Measurements from ENCODE around the gene THOP1.

THOP1 gene

DNA sequence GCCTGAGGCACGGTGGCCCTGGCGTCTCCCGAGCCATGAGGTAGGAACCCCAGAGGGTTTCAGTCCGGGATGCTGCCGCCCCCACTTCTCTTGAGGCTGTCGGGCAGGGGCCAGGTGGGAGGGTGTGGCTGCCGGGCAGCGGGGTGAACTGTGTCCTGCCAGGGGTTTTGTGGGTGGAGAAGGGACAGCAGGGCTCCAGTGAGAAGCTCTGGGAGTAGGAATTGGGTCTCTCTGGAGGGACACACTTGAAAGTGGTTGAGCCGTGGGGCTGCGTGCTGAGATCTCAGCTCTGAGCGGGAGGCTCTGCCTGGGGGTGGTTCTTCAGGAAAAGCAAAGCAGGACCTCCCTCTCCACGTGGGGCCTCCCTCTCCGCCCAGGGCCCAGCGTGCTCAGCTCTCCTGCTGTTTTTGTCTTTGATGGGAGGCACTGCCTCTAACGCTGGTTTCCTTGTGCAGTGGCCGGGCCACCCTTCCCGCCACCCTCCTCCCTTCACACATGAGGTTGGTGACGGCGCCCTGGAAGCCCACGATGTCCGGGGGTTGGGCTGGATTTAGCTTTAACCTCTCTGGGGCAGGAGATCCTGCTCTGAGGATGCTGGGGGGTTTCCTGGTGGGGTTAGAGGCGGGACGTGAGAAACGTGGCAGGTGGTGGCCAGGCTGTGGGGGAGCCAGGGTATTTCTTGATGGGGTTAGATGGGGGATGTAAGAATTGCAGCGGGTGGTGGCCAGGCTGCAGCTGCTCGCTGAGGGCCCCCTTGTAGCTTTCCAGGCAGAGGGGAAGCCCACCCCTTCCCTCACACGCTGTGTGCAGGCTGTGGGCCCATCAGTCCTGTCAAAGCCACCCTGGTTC lies 19.1 kb downstream of the THOP1 start:
- no peak overlapping the region for H3K4me3 Mint-ChIP-seq
- H3K27ac Mint-ChIP-seq (ENCODE audit: low read depth), result peak overlapping the region; percentile 80
- peaks cover 6% of the 10 kb centered on the region for H3K4me1 Mint-ChIP-seq
- ATAC-seq (replicated peaks; ENCODE audit: extremely low read depth, poor library complexity, severe bottlenecking) (no peak), DNase-seq (ENCODE audit: low spot score in 2 of 2) (no peak)
- no peaks in the 10 kb centered on the region for H3K9me3 Mint-ChIP-seq
- H3K36me3 Mint-ChIP-seq (ENCODE audit: insufficient read depth), result peaks cover 4% of the 10 kb centered on the region
- H3K27me3 Mint-ChIP-seq, result no peaks in the 10 kb centered on the region

DNA sequence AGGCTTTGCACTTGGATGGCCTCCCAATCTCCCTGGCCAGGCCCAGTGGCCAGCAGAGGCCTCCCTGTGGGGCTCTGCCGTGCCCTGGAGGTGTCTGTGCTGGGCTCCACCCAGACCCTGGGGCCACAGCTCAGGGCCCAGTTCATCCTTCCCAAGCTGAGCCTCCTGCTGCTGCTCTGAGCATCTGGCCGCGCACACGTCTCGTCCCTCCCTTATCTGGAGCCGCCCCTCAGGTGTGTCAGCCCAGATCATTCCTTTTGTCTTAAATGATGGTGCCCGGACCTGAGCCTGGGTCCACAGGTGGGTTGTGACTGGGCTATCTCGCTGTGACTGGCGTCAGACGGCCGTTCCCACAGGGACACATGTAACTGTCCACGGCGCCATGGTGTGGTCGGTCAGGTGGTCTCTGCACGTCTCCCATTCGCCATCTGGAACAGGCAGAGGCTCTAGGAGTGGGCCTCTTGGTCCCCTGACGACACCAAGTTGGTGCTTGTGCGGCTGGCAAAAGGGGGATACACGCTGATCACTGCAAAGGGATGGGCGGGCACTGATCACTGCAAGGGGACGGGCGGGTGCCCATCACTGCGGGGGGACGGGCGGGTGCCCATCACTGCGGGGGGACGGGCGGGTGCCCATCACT lies 20.1 kb downstream of the THOP1 start:
- Mint-ChIP-seq H3K27ac (ENCODE audit: low read depth) (no peak overlapping the region), H3K36me3 (ENCODE audit: insufficient read depth) (peaks cover 1% of the 10 kb centered on the region)

DNA sequence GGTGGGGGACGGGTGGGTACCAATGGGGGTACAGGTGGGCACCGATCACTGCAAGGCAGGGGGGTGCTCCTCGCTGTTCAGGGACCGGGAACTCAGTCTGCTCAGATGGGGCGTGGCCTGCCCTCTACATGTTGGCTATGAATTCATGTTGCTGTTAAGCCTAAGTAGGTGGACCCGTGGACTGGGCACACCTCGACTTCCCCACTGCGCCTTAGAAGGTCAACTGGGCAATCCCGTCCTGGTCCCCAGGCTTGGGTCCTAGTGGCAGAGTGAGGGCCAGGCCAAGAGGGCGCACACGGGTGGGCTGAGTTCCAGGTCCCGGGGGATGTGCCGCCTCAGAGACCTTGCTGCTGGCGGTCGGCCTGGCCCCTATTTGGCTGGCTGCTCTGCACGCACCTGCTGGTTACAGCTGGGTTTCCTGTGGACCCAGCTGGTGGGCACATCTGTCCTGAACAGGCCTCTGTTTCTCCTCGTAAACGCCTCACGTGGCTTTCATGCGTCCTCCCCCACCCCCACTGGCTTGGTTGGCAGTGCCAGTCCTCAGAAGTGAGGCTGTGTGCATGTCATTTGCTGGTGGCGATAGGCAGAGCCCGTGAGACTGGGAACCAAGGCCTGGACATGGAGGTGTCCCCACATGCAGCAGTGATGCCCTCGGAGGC lies 20.8 kb downstream of the THOP1 start:
- H3K9me3 Mint-ChIP-seq, result no peaks in the 10 kb centered on the region
- DNase-seq (ENCODE audit: low spot score in 2 of 2) (no peak), ATAC-seq (replicated peaks; ENCODE audit: extremely low read depth, poor library complexity, severe bottlenecking) (no peak)
- H3K36me3 Mint-ChIP-seq (ENCODE audit: insufficient read depth), result peaks cover 1% of the 10 kb centered on the region
- no peaks in the 10 kb centered on the region for H3K27me3 Mint-ChIP-seq
- no peak overlapping the region for H3K27ac Mint-ChIP-seq (ENCODE audit: low read depth)
- H3K4me1 Mint-ChIP-seq, result peaks cover 6% of the 10 kb centered on the region
- no peak overlapping the region for H3K4me3 Mint-ChIP-seq

More for the DNA sequence above, 20.1 kb downstream of the THOP1 start:
- Mint-ChIP-seq H3K9me3 (no peaks in the 10 kb centered on the region), H3K4me1 (peaks cover 6% of the 10 kb centered on the region), H3K27me3 (no peaks in the 10 kb centered on the region), H3K4me3 (no peak overlapping the region)
- no peak for ATAC-seq (replicated peaks; ENCODE audit: extremely low read depth, poor library complexity, severe bottlenecking)
- no peak for DNase-seq (ENCODE audit: low spot score in 2 of 2)

GRCh38 chr19:2806736-2807378 lies 21.6 kb downstream of the THOP1 start:
- ATAC-seq (replicated peaks; ENCODE audit: extremely low read depth, poor library complexity, severe bottlenecking) (no peak), DNase-seq (ENCODE audit: low spot score in 2 of 2) (no peak)
- Mint-ChIP-seq H3K27ac (ENCODE audit: low read depth) (no peak overlapping the region), H3K9me3 (no peaks in the 10 kb centered on the region), H3K36me3 (ENCODE audit: insufficient read depth) (peaks cover 1% of the 10 kb centered on the region), H3K4me1 (peaks cover 6% of the 10 kb centered on the region), H3K27me3 (no peaks in the 10 kb centered on the region), H3K4me3 (no peak overlapping the region)

GRCh38 chr19:2807379-2808128 lies 22.3 kb downstream of the THOP1 start:
- no peak overlapping the region for H3K4me3 Mint-ChIP-seq
- no peak for ATAC-seq (replicated peaks; ENCODE audit: extremely low read depth, poor library complexity, severe bottlenecking)
- no peak for DNase-seq (ENCODE audit: low spot score in 2 of 2)
- H3K27me3 Mint-ChIP-seq, result no peaks in the 10 kb centered on the region
- H3K9me3 Mint-ChIP-seq, result no peaks in the 10 kb centered on the region
- no peak overlapping the region for H3K27ac Mint-ChIP-seq (ENCODE audit: low read depth)
- H3K36me3 Mint-ChIP-seq (ENCODE audit: insufficient read depth), result no peaks in the 10 kb centered on the region
- H3K4me1 Mint-ChIP-seq, result peaks cover 4% of the 10 kb centered on the region

GRCh38 chr19:2808129-2808941 lies 23.0 kb downstream of the THOP1 start:
- no peak for ATAC-seq (replicated peaks; ENCODE audit: extremely low read depth, poor library complexity, severe bottlenecking)
- Mint-ChIP-seq H3K27ac (ENCODE audit: low read depth) (no peak overlapping the region), H3K36me3 (ENCODE audit: insufficient read depth) (no peaks in the 10 kb centered on the region), H3K27me3 (no peaks in the 10 kb centered on the region), H3K9me3 (no peaks in the 10 kb centered on the region), H3K4me1 (no peaks in the 10 kb centered on the region), H3K4me3 (no peak overlapping the region)
- DNase-seq (ENCODE audit: low spot score in 2 of 2), result no peak

DNA sequence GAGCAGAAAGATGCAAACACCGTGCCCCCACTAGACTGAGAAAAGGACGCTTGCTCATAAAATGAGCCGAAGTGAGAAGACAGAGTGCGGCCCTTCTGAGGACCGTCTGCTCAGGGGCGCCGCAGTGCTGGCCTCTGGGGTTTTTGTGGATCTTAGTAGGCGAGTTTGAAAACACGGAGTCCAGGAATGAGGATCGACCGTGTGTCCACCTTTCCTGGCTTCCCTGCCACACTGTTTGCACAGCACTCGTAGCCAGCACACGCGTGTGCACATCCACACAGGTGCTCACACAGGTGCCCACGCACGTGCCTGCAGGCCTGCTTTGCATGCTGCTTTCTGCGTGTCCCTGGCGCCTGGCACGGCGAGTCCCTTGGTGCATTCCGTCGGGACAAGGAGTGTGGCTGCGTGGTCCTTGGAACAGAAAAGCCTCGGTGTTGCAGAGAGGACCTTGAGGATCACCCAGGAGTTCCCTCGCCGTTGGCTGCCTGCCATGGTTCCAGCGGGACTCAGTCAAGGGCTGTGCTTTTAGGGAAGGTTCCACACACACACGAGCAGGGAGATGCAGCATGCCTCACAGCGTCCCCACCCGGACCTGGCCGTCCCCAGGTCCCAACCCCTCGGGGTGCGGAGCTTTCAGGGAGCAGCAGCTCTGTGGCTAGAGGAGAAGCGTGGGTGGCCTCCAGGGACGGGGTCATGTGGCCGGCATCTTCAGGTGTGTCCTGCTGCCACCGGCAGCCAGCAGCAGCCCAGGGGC lies 24.3 kb downstream of the THOP1 start:
- no peak for ATAC-seq (replicated peaks; ENCODE audit: extremely low read depth, poor library complexity, severe bottlenecking)
- Mint-ChIP-seq H3K27ac (ENCODE audit: low read depth) (no peak overlapping the region), H3K9me3 (no peaks in the 10 kb centered on the region), H3K4me1 (no peaks in the 10 kb centered on the region), H3K36me3 (ENCODE audit: insufficient read depth) (no peaks in the 10 kb centered on the region), H3K27me3 (no peaks in the 10 kb centered on the region), H3K4me3 (no peak overlapping the region)
- DNase-seq (ENCODE audit: low spot score in 2 of 2), result no peak

DNA sequence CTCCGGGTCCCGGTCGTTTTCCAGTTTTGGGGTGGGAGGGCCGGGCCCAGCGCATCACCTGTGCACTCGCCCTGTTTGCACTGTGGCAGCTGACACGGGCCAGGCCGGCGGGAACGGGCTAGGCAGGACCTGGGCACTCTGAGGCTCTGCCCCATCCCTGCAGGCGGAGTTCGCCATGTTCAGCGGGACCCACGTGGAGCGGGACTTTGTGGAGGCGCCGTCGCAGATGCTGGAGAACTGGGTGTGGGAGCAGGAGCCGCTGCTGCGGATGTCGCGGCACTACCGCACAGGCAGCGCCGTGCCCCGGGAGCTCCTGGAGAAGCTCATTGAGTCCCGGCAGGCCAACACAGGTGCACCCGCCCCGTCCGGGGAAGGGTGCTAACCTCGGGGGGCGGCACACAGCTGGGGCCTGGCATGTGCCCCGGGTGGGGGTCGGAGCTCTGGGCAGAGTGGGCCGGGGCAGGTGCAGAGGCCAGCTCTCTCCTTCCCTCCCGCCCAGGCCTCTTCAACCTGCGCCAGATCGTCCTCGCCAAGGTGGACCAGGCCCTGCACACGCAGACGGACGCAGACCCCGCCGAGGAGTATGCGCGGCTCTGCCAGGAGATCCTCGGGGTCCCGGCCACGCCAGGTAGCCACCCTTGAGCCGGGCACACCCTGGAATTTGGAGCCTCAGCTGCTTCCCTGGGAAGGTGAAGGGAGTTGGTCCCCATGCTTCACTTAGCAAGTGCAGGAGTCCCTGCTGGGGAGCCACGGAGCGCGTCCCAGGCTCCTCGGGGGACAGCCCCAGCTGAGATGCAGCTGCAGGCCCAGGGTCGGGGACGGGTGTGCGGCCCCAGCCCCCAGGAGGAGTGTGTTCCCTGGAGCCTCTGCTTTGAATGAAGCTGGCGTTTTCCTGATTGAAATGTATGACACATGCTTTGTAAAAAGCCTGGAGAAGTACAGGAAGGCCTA lies 25.1 kb downstream of the THOP1 start:
- Mint-ChIP-seq H3K4me1 (no peaks in the 10 kb centered on the region), H3K27ac (ENCODE audit: low read depth) (no peak overlapping the region), H3K9me3 (no peaks in the 10 kb centered on the region), H3K27me3 (no peaks in the 10 kb centered on the region), H3K4me3 (no peak overlapping the region), H3K36me3 (ENCODE audit: insufficient read depth) (no peaks in the 10 kb centered on the region)
- DNase-seq (ENCODE audit: low spot score in 2 of 2) (no peak), ATAC-seq (replicated peaks; ENCODE audit: extremely low read depth, poor library complexity, severe bottlenecking) (no peak)

DNA sequence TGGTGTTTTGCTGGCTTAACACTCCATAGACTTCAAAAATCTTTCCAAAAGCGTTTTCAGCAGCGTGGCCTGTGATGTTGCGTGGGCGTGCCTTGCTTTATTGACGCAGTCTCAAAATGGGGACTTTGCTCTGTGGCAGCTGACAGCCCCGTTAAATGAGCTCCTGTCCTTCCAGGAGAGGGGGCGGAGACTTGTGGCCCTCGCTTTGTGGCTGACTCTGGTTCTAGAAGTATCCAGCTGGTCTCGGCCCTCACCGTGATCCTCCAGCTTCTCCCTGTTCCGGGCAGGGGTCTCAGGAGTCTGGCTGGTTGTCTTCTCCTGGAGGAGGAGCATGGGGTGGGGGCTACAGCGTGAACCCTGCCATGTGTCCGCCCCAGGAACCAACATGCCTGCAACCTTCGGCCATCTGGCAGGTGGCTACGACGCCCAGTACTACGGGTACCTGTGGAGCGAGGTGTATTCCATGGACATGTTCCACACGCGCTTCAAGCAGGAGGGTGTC lies 26.0 kb downstream of the THOP1 start:
- Mint-ChIP-seq H3K27ac (ENCODE audit: low read depth) (no peak overlapping the region), H3K27me3 (no peaks in the 10 kb centered on the region), H3K4me1 (no peaks in the 10 kb centered on the region), H3K4me3 (no peak overlapping the region), H3K36me3 (ENCODE audit: insufficient read depth) (no peaks in the 10 kb centered on the region), H3K9me3 (no peaks in the 10 kb centered on the region)
- DNase-seq (ENCODE audit: low spot score in 2 of 2) (no peak), ATAC-seq (replicated peaks; ENCODE audit: extremely low read depth, poor library complexity, severe bottlenecking) (no peak)

GRCh38 chr19:2811735-2812413 lies 26.6 kb downstream of the THOP1 start:
- no peaks in the 10 kb centered on the region for H3K9me3 Mint-ChIP-seq
- H3K36me3 Mint-ChIP-seq (ENCODE audit: insufficient read depth), result no peaks in the 10 kb centered on the region
- no peak overlapping the region for H3K27ac Mint-ChIP-seq (ENCODE audit: low read depth)
- no peaks in the 10 kb centered on the region for H3K27me3 Mint-ChIP-seq
- DNase-seq (ENCODE audit: low spot score in 2 of 2), result no peak
- no peak overlapping the region for H3K4me3 Mint-ChIP-seq
- H3K4me1 Mint-ChIP-seq, result no peaks in the 10 kb centered on the region
- ATAC-seq (replicated peaks; ENCODE audit: extremely low read depth, poor library complexity, severe bottlenecking), result no peak

Measured in central memory CD8-positive, alpha-beta T cell (primary cell).